ENCODE measurements around the gene ATP12A.

Gene ATP12A

DNA sequence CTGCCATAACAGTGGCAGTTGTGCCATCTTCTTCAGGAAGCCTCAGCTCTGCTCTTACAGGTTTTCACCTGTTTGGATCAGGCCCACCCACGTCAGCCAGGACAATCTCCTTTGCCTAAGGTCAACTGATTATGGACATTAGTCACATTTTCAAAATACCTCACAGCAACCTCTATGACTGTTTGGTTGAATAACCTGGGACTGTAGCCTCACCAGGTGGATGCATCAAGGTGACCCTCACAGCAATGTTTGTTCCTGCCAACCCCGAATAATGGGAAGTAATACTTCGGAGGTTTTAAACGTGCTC lies 17.2 kb upstream of the ATP12A start:
- DNase-seq (ENCODE audit: low read depth), result no peak

DNA sequence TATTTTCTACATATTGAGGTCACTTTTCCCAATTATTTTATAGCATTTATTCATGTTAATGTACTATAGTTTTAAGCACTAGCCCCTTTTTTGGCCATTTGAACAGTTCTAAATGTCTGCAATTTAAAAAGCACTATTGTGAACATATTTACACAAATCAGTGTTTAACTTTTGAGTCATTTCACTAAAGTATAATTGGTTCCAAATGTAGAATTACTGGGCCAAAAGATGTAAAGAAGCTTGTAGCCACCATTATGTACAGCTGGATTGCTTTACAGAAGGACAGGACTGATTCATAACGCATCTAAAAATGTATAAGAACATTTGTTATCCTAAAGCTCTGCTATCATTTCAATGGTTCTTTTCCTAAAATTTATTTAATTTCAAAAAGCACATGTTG lies 16.6 kb upstream of the ATP12A start:
- DNase-seq (ENCODE audit: low read depth), result no peak

DNA sequence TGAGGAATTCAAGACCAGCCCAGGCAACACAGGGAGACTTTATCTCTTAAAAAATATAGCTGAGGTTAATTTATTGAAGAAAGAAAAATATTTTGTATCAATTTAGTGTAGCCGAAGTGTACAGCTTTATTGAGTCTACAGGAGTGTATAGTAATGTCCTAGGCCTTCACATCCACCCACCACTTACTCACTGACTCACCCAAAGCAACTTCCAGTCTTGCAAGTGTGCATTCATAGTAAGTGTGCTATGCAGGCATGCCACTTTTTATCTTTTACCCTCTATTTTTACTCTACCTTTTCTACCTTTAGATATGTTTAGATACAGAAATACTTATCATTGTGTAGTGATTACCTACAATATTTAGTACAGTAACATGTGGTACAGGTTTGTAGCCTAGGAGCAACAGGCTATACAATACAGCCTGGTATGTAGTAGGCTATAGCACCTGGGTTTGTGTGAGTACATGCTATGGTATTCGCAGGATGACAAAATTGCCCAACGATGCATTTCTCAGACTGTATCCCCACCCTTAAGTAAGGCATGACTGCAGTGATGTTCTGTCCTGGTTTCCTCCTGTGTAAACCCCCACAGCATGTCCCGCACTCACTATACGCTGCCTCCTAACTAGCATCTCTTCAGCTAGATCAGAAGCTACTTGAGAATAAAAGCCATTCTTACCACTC lies 15.3 kb upstream of the ATP12A start:
- DNase-seq (ENCODE audit: low read depth), result no peak

DNA sequence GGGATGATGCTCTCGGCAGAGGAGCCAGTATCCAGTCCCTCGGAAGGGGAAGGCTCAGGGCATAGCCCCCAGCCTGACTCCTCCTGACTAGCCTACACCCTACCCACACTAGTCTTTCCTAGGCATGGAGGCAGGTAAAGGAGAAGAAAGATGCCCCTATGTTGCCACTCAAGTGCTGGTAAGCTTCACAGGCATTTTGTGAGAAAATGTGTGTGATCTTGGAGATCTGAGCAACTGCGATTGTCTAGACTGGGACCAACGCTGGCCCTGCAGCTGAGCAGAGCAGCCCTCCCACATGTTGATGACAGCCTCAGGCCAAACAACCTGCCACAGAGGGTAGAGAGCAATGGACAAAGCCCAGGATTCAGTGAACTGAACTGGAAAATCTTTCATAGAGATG lies 11.7 kb upstream of the ATP12A start:
- DNase-seq (ENCODE audit: low read depth), result no peak

DNA sequence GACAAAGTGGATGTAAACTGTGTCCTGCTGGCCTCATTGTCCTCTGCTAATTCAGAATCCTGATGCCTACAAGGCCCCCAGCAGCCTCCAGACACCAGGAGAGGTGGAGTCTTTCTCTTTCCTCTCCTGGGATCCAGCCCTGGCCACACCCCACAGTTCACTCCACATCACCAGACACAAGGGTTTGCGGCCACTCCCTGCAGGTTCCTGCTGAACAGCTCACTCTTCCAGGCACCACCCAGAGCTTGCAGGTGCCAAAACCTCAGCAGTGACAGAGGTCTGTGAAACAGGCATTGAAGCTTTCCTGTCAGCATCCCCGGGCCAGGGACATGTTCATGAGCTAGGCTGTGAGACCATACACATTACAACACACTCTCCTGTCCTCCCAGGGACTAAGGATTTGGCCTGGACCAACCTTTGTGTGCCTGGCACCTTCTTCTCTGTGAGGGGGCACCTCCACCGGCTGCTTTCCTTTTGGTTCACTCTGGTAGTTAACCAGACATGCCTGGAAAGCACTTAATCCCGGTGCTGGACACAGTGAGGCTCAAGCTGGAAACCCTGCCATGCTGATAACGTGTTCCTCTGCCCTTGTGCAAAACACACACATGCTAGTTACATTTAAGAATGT lies 11.1 kb upstream of the ATP12A start:
- no peak for DNase-seq (ENCODE audit: low read depth)

DNA sequence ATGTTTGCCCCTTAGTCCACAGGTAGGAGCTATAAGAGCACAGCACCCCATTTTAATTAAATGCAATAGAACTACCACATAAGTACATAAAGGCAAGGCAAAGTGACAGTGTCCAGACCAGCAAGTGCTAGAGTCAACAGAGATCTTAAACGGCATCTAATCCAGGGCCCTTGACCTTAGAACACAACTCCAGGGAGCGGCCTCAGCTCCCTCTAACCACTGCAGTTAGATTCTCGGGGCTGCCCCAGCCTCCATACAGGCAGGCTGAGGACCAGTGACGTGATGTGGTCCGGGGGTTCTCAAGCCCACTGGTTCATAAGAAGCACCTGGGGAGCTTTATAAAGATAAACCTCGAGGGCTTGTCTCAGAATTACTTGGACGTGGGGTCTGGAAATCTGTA lies 10.0 kb upstream of the ATP12A start:
- no peak for DNase-seq (ENCODE audit: low read depth)

DNA sequence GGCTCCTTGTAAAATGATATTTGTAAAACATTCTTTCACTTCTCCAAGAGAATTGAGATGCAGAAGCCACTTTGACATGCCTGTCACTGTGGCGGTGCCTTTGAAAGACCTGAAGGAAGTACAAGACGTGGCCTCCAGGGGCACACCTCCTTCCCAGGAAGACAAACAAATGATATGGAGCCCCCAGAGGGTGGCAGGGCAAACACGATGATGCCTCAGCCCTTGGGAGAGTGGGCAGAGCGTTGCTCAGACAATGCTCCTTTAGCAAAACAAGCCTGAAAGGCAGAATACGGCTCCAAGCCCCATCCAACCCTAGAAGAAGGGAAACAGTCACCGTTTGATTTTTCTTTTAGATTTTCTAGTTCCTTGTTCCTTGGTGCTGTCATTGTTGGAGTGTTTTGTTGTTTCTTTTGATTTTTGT lies 9.2 kb upstream of the ATP12A start:
- no peak for DNase-seq (ENCODE audit: low read depth)

DNA sequence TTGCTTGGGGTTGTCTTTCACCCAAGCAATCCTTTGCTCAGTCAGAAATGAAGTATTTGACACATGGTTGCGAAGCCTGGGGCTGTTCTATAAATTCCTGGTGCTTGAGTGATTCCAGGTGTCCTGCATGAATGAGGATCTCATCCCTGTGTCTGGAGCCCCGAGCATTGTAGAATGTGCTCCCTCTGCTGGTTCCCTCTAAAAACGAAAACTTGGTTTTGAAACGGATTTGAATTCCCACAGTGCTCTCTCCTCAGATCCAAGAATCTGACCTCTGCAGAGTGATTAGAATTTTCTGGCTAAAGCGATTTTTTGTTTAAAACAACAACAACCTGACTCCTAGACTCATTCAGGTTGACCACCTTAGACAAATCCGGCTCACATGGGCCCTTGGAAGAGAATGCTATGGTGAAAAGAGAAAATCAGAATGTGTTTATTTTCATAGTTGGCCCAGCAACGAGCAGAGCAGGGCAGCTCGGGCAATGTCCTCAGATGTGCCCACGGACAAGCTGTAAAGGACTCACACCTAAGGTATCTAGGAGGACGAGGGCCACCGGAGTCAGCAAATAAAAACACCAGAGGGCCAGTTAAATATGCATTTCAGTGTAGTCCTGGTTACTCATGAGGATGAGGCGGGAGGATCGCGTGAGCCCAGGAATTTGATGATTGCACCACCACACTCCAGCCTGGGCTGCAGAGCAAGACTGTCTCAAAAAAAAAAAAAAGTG lies 8.7 kb upstream of the ATP12A start:
- no peak for DNase-seq (ENCODE audit: low read depth)

DNA sequence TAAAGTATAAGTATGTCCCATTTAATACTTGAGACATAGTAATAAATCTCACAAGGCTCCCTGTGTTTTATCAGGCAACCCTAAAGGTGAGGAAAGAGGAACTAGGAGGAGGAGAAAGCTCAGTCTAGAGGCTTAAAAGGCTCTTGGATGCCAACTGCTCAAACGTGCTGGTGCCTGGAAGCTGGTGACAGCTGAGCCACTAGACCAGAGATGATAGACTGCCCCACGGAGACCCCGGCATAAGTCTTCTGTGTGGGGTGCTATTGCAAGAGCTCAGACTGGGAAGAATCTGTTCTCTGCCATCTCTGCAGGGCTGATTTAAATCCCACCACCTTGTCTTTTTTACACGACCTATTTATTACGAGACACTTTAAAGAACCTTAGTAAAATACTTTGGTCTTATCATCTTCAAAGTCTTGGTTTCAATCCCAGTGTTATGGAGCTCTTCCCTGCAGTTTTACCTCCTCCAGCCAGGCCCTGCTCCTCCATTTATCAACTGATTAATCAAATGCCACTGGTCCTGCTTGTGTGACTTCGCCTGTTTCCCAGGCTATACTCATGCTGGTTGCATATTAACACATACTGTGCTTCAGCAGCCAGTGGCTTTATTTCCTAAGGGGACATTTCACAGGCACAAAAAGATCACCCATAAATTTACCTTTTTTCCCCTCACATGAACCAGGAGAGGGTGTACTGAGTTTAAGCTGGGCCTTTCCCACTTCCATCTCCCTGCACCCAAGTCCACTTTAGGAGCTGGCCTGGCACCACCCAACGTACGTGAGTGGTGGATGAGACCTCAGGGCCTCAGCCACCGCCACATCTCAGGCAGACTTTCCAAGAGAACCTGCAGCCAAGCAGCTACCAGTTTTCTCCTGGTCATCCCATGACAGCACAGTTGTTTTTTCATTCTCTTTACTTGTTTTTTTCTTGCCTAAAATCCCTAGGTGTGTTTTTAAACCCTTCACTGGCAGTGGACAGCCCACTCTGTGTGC lies 7.8 kb upstream of the ATP12A start:
- DNase-seq (ENCODE audit: low read depth), result no peak

DNA sequence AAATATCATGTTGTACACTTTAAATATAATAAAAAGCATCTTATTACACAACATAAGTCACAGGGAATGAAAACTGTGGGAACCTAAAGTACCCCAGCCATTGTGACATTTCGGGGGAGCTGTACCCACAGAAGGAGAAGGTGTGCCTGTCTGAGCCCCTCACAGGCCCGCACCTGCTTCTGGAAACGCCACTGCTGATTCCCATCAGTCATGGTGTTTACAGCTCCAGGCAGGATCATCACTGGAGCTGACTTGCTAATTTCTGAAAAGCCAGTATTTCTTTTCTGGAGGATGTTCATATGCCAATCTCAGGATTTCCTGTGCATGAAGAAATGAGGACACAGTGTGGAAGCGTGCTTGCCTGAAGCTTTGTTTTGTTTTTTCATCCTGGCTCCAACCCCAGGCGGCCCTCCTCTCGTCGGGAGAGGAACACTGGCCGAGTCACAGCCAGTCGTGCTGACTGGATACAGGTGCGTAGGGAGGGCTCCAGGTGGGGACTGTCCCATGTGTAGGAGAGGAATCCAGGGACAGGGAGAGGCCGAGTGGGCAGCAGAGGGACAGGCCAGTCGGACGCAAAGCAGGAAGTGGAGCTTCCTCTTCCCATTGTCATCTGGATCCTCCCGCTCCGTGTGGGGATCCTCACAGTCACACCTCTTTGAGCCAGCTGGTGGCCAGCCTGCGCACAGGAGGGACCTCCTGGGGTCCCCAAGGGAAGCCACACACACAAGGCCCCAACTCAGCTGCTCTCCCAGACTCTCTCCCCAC lies 4.2 kb upstream of the ATP12A start:
- DNase-seq (ENCODE audit: low read depth), result no peak

DNA sequence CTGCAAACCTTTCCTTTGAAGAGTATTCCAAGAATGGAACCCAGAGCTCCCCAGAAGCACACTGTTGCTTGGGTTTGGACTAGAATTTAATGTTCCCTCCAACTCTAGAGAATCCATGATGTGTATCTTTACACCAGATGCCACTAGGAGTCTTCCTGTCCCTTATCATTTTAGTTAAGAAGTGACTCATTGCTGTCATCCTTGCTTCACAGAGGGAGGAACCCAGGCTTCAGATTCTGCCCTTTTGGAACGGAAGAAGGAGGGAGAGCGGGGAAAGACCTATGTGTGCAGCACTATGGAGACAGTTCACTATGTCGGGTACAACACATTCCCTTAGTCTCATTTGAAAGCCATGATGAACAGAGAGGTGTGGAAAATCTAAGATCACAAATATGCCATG lies 2.1 kb upstream of the ATP12A start:
- DNase-seq (ENCODE audit: low read depth), result no peak

DNA sequence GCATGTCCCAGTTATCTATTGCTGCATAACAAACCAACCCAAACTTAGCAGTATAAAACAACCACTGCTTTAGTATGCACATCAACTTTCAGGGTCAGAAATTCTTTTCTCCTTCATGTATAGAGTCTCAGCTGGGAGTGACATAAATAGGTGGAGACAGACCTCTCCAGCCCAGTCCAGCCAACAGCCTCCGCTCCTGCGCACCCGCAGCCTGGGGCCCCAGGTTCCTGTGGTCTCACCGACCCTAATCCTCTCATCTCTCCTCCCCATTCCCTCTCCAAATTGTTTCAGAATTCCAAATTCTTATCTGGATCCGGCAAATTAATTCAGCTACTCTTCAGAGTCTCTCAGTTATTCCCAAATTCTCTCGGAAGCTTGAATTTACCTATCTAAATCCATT lies 522 bp upstream of the ATP12A start:
- DNase-seq (ENCODE audit: low read depth), result no peak

DNA sequence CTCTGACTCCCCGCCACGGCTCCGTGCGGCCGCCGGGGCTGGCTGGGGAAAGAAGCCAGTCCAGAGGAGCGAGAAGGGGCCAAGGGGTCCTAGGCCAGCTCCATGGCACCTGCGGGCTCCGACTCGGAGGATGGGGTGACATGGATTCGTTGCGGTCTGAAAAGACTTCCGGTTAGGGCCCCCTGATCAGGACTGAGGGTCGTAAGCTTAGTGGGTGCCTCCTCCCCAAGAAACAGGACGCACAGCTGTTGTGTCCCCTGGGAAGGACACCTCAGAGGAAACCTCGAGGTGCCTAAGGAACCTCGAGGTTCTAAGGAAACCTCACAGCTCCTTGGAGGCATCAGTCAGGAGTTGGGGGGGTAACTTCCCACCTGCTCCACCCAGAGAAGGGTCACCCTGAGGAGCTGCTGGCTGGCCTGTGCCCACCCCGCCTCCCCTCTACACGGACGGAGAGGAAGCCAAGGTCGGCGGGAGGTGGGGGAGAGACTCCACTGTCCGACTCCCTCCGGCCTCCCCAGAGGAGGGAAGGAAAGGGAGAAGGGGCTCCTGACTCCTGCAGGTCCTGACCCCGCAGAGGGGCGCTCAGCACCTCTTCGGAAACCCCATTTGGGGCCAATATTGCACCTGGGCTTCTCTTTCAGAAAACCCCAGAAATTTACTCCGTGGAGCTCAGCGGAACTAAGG lies 855 bp downstream of the ATP12A start:
- DNase-seq (ENCODE audit: low read depth), result no peak

DNA sequence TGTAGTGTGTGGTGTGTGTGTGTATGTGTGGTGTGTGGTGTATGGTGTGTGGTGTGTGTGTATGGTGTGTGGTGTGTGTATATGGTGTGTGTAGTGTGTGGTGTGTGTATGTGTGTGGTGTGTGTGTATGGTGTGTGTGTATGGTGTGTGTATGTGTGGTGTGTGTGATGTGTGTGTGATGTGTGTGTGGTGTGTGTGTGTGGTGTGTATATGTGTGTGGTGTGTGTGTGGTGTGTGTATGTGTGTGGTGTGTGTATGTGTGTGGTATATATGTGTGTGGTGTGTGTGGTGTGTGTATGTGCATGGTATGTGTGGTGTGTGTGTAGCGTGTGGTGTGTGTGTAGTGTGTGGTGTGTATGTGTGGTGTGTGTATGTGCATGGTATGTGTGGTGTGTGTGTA lies 1.7 kb downstream of the ATP12A start:
- DNase-seq (ENCODE audit: low read depth), result no peak

DNA sequence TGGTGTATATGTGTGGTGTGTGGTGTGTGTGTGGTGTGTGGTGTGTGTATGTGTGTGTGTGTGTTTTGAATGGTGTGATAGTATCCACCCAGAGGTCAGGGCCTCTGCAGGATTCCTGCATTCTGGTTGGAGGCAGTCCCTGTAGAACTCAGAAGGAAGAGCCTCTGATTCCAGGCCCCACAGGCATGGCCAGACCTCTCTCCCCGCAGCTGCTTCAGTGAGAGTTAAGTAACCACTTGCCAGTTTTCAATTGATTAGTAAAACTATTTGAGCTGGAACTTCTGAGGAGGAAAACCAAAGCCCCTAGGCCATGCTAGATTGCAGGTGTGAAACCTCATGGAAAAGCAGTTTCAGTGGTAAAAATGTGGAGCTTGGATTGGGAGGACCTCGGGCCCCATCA lies 2.1 kb downstream of the ATP12A start:
- no peak for DNase-seq (ENCODE audit: low read depth)

DNA sequence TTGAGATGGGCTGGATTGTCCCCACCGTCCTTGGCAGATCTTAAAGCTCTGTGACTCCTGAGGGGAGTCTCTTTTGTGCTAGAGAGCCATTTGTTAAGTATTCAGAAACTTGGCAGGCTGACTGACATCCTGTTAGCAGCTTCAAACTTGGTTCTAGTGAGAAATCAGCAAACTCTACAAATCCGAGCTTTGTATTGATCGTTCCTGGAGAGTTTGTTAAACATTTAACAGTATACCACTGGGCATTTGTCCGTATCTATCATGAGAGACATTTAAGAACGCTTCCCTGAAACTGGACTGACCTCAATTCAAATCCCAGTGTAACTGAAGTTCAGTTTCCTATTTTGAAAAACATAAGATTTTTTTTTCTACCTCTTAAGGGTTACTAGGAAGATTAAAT lies 3.1 kb downstream of the ATP12A start:
- DNase-seq (ENCODE audit: low read depth), result no peak

DNA sequence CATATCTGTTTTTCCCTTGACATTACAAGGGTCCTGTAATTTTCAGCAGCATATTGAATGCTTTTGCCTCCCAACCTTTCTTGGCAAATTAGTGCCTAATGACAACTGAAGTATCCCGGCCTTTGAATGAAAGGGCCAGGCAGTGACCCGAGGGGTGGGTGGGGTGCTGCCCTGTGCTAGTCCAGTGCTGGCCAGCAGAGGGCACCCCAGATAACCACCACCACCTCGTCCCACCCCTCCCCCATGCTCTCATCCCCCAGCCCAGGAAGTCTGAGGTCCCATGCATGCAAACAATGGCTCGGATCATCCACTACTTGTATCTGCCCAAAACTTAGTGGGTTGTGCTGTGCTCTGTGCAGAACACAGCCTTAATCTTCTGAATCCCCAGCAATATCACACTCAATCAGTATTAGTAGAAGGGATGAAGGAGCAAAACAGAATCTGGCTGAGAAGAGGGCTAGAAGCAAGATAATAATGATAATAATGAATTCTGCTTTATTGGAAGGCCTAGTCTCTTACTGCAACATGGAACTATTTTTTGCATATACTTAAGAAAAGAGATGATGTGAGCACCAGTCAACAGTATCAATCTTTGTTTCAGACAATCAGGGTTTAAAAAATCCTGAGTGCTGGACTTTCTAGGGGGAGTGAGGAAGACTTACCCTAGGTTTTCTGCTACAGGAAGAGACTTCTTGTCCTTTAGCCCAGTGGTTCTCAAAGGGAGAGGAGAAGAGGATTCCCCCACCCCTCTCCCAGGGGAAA lies 3.8 kb downstream of the ATP12A start:
- DNase-seq (ENCODE audit: low read depth), result peak; percentile 33

DNA sequence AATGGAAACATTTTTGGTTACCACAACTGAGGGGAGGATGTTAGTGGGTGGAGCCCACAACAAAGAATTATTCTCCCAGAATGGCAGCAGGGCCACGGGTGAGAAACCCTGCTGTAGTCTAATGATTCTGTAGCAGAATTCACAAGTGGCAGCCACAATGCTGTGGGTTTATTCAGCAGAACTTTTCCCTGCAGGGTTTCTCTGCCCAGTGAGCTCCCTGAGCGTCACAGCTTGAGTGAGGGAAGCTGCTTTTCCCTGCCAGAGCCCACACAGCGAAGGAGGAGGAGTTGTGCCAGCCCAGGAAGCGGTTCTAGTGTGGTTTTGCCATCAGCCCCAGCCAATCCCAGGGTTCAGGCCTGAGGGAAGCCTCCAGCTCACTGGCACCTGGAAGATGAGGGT lies 4.4 kb downstream of the ATP12A start:
- DNase-seq (ENCODE audit: low read depth), result no peak

DNA sequence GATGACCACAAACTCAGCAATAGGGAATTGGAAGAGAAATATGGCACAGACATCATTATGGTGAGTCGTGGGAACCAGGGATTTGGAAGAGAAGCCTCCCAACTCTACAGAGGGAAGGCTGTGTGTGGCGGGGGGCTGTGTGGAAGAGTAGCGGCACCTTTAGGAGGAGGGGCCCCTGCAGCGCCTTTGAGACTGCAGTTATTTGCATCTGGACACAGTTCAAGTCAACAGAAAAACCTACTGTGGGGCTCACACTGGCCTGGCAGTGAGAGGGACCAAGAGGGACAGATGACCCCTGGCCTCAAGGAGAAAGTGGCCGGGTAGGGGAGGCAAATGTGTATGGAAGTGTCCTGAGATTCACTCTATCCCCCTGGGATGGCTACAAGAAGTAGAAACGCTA lies 5.1 kb downstream of the ATP12A start:
- DNase-seq (ENCODE audit: low read depth), result no peak

DNA sequence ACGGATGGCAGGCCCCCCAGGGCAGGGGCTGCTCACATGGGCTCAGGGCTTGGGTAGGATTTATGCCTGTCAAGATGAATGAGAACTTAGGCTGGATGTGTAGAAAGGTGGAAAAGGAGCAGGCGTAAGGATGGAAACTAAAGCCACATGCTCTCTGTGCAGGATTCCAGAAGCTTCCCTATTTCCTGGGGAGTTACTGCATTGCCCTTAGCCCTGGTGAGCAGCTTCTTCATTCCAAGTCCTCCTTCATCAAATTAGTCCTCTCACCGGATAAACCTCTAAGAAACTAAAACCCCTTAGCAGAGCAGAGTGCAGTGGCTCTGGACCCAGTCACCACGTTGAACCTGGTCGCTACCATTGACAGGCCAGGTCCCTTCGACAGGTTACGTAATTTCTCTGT lies 7.4 kb downstream of the ATP12A start:
- no peak for DNase-seq (ENCODE audit: low read depth)

All from T follicular helper cell (primary cell).